Stimulated activated CD4-positive, alpha-beta T cell treated with anti-CD3 and anti-CD28 coated beads, Interleukin-2, amount 100 ng/mL, for 4 hours (primary cell): ENCODE results near the gene SEL1L3.

ENCODE experiments used
- DNase-seq: peaks from one replicate; pipeline ENCODE4 v3.0.0-alpha.2; 2020; ENCODE audit warnings: low read depth

The SEL1L3 gene

GRCh38 chr4:25788703-25789238 lies 74.0 kb downstream of the SEL1L3 start:
- DNase-seq: no peak

GRCh38 chr4:25786497-25787065 lies 76.2 kb downstream of the SEL1L3 start:
- DNase-seq: no peak

- no peak for DNase-seq
These were observed 78.8 kb downstream of the SEL1L3 start for GRCh38 chr4:25783943-25784342.

GRCh38 chr4:25783126-25783525 lies 79.7 kb downstream of the SEL1L3 start:
- DNase-seq: no peak

- DNase-seq: no peak
These were observed 80.3 kb downstream of the SEL1L3 start for GRCh38 chr4:25782482-25782881.

- DNase-seq: no peak
These were observed 83.8 kb downstream of the SEL1L3 start for GRCh38 chr4:25779021-25779420.

- DNase-seq: no peak
These were observed 86.0 kb downstream of the SEL1L3 start for GRCh38 chr4:25776795-25777194.

GRCh38 chr4:25775166-25775565 lies 87.6 kb downstream of the SEL1L3 start:
- DNase-seq: no peak

- no peak for DNase-seq
These were observed 89.4 kb downstream of the SEL1L3 start for GRCh38 chr4:25773358-25773757.

- no peak for DNase-seq
These were observed 91.1 kb downstream of the SEL1L3 start for GRCh38 chr4:25771672-25772071.

- DNase-seq: no peak
These were observed 91.9 kb downstream of the SEL1L3 start for GRCh38 chr4:25770847-25771246.

GRCh38 chr4:25769251-25769650 lies 93.5 kb downstream of the SEL1L3 start:
- DNase-seq: no peak

- DNase-seq: no peak
These were observed 94.7 kb downstream of the SEL1L3 start for GRCh38 chr4:25767877-25768725.

- no peak for DNase-seq
These were observed 102.2 kb downstream of the SEL1L3 start for GRCh38 chr4:25760518-25761157.

GRCh38 chr4:25760048-25760447 lies 102.7 kb downstream of the SEL1L3 start:
- DNase-seq: no peak

GRCh38 chr4:25759101-25759500 lies 103.7 kb downstream of the SEL1L3 start:
- no peak for DNase-seq

GRCh38 chr4:25757452-25757851 lies 105.3 kb downstream of the SEL1L3 start:
- no peak for DNase-seq

GRCh38 chr4:25756503-25756902 lies 106.3 kb downstream of the SEL1L3 start:
- no peak for DNase-seq

GRCh38 chr4:25755911-25756310 lies 106.9 kb downstream of the SEL1L3 start:
- DNase-seq: no peak

GRCh38 chr4:25753239-25753638 lies 109.5 kb downstream of the SEL1L3 start:
- DNase-seq: no peak

GRCh38 chr4:25750874-25751273 lies 111.9 kb downstream of the SEL1L3 start:
- no peak for DNase-seq

GRCh38 chr4:25749150-25749794 lies 113.5 kb downstream of the SEL1L3 start:
- no peak for DNase-seq
